Uterus (tissue), 2 donors: ENCODE data around the gene ACTRT2.

Experiments
- CTCF ChIP-seq, 4 experiments: fragments of 200-600 bp in 2 of 4; fragments of 450-650 bp in 2 of 4; sonication (generic) in 2 of 4; IDR thresholded peaks; one replicate each; pipeline ENCODE4 v1.5.1; 2016 to 2019; ENCODE audit warnings: antibody characterized with exemption in 4 of 4, mild to moderate bottlenecking in 2 of 4, moderate library complexity in 1 of 4
- POLR2A ChIP-seq, 2 donors: fragments of 450-650 bp; IDR thresholded peaks; one replicate each; pipeline ENCODE4 v1.6.1; 2016; ENCODE audit warnings: antibody characterized with exemption in 2 of 2, mild to moderate bottlenecking in 1 of 2, moderate library complexity in 1 of 2

GRCh38 chr1:3065797-3066196 lies 44.5 kb downstream of the ACTRT2 start:
- TF ChIP-seq CTCF (IDR thresholded peaks at IDR 0.05), result no peak
- no peak for TF ChIP-seq POLR2A (IDR thresholded peaks at IDR 0.05)
